PFSK-1 (cell line): ENCODE data around the gene FAM124A.

Experiments
- FOXP2 ChIP-seq: optimal IDR thresholded peaks from 2 replicates; pipeline ENCODE3; 2011; ENCODE audit warnings: borderline replicate concordance, control low read depth, inconsistent platforms; ENCODE audit not compliant: insufficient read depth; ENCODE audit errors: extremely low read length, extremely low read depth
- POLR2AphosphoS5 ChIP-seq: IDR thresholded peaks from 2 replicates; pipeline ENCODE4 v1.6.1; 2012; ENCODE audit warnings: low read depth, mild to moderate bottlenecking, control low read depth, low read length, moderate library complexity
- REST ChIP-seq, 2 experiments: IDR thresholded peaks; 2 replicates each; pipeline versions ENCODE4 v1.6.1 to v1.8.0; 2011 to 2012; ENCODE audit warnings: low read depth in 2 of 2, low read length in 2 of 2, control low read depth in 1 of 2, inconsistent platforms in 1 of 2, mild to moderate bottlenecking in 1 of 2, moderate library complexity in 1 of 2; ENCODE audit not compliant: insufficient read depth in 1 of 2
- SIN3A ChIP-seq: IDR thresholded peaks from 2 replicates; pipeline ENCODE4 v1.6.1; 2012; ENCODE audit warnings: mild to moderate bottlenecking, low read length, moderate library complexity, borderline replicate concordance; ENCODE audit not compliant: insufficient read depth
- TAF1 ChIP-seq: IDR thresholded peaks from 2 replicates; pipeline ENCODE4 v1.6.1; 2012; ENCODE audit warnings: low read length, control low read depth, borderline replicate concordance; ENCODE audit not compliant: insufficient read depth

Gene FAM124A

DNA sequence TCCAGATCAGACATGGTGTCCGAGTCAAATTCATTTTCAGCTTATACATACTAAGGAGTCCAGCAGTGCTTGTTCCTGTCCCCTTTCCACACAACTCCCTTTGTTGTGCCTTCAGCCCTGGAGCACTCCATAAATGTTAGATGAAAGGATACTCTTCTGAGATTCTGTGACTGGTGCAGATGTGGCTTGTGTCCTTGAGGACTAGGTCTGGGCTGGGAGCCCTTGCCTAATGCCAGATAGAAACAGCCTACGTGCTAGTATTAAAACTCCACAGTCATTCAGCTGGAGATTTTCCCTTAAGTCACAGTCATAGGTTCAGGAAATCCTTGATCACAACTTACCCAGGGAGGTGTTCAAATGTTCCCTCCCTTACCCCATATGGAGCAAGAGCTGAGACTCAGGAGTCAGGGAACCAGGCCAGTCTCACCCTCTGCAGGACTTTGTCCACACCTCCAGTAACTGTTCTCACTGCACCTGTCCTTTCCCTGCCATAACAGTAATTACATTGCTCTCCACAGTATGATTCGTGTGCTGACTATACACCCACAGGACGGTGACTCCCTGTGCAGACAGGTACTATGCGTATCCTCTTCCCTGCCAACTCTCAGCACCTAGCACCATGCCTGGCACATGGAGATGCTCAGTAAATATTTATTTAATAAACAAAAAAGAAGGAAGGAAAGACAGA, 101.8 kb downstream of the FAM124A start:
- TF ChIP-seq SIN3A, result no peak

- no peak for TF ChIP-seq FOXP2
- TF ChIP-seq TAF1, result no peak
- TF ChIP-seq POLR2AphosphoS5, result no peak
- TF ChIP-seq REST (IDR thresholded peaks at IDR 0.05; ENCODE audit: insufficient read depth in 1 of 2, low read depth in 2 of 2, low read length in 2 of 2), result no peak
- TF ChIP-seq SIN3A, result no peak
Measured at GRCh38 chr13:51324714-51325420, 102.7 kb downstream of the FAM124A start.

- TF ChIP-seq FOXP2, result no peak
- TF ChIP-seq TAF1, result no peak
- TF ChIP-seq POLR2AphosphoS5, result no peak
- TF ChIP-seq REST (IDR thresholded peaks at IDR 0.05; ENCODE audit: insufficient read depth in 1 of 2, low read depth in 2 of 2, low read length in 2 of 2), result no peak
Measured at GRCh38 chr13:51325837-51326236, 103.6 kb downstream of the FAM124A start.

DNA sequence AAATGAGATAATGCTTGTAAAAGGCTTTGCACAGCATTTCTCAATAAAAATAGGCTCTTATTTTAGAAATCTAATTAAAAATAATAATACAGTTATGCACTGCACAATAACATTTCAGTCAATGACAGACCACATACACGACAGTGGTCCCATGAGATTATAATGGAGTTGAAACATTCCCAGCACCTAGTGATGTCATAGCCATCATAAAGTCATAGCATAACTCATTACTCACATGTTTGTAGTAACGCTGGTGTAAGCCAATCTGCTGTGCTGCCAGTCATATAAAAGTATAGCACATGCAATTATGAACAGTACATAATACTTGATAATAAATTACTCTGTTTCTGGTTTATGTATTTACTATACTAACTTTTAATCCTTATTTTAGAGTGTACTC, 104.6 kb downstream of the FAM124A start:
- TF ChIP-seq FOXP2 (no peak), REST (IDR thresholded peaks at IDR 0.05; ENCODE audit: insufficient read depth in 1 of 2, low read depth in 2 of 2, low read length in 2 of 2) (no peak), SIN3A (no peak), TAF1 (no peak), POLR2AphosphoS5 (no peak)

DNA sequence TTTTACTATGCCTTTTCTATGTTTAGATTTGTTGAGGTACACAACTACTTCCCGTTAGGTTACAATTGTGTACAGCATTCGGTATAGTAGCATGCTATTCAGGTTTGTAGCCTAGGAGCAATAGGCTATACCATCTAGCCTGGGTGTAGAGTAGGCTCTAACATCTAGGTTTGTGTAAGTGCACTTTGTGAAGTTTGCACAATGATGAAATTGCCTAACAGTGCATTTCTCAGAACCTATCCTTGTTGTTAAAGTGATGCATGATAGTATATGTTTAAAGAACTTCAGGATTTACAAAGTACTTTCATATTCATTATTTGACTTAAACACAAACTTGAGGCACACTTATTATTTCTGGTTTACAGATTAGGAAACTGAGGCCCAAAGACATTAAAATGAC, 105.8 kb downstream of the FAM124A start:
- no peak for TF ChIP-seq FOXP2
- no peak for TF ChIP-seq TAF1
- TF ChIP-seq POLR2AphosphoS5, result no peak
- no peak for TF ChIP-seq REST (IDR thresholded peaks at IDR 0.05; ENCODE audit: insufficient read depth in 1 of 2, low read depth in 2 of 2, low read length in 2 of 2)
- no peak for TF ChIP-seq SIN3A
